Adipose tissue (tissue), 3 donors: ENCODE measurements around the gene EFNA2. TPM values are rescaled to one million over a fixed set of nuclear protein-coding genes. Genes with fewer than 3 reads are reported as not detected.

Experiments used
- H3K27ac ChIP-seq: one replicate; pipeline ENCODE4 v1.5.1; 2013; ENCODE audit warnings: low read depth, low read length
- WGBS, 3 donors: extraction: QIAGEN DNeasy Blood & Tissue Kit; methylation state at CpG; one replicate each; pipeline ENCODE4 v1.1.7; 2013; 5-methylcytosine and 5-hydroxymethylcytosine counted together
- polyA plus RNA-seq, 3 donors: library from polyadenylated mRNA; stranded (reverse); fragments of 200-250 nt; gene quantifications; one replicate each; pipeline ENCODE4 v1.2.3, GENCODE V29; 2013
- donor health status: healthy with polysubstance abuse.
- donor health status: Bipolar disorder and iron deficiency.
- donor health status: healthy.

The EFNA2 gene
- polyA plus RNA-seq, 3 donors: not detected

- 62 to 87% (median 80%) methylated on average over 38 to 41 of the region's 41 CpGs for WGBS, 3 donors
- no peak overlapping the region for H3K27ac ChIP-seq
Measured at GRCh38 chr19:1288833-1289685, 3.4 kb downstream of the EFNA2 start.

- 70 to 80% (median 74%) methylated on average over 19 of the region's 19 CpGs for WGBS, 3 donors
- no peak overlapping the region for H3K27ac ChIP-seq
Measured at GRCh38 chr19:1289686-1290025, 4.0 kb downstream of the EFNA2 start.

- WGBS, 3 donors: 83 to 87% (median 87%) methylated on average over 23 to 24 of the region's 24 CpGs
- H3K27ac ChIP-seq: no peak overlapping the region
Measured at GRCh38 chr19:1290196-1290702, 4.6 kb downstream of the EFNA2 start.

GRCh38 chr19:1290703-1291651, 5.3 kb downstream of the EFNA2 start:
- 69 to 74% (median 71%) methylated on average over 35 to 40 of the region's 40 CpGs for WGBS, 3 donors

GRCh38 chr19:1291761-1292418, 6.2 kb downstream of the EFNA2 start:
- 50 to 65% (median 52%) methylated on average over 24 to 25 of the region's 25 CpGs for WGBS, 3 donors
- H3K27ac ChIP-seq: no peak overlapping the region

More at GRCh38 chr19:1290703-1291651, 5.3 kb downstream of the EFNA2 start:
- H3K27ac ChIP-seq: no peak overlapping the region

GRCh38 chr19:1292419-1293151, 6.9 kb downstream of the EFNA2 start:
- WGBS, 3 donors: 82 to 88% (median 84%) methylated on average over 17 of the region's 17 CpGs
- H3K27ac ChIP-seq: no peak overlapping the region

- WGBS, 3 donors: 76 to 82% (median 79%) methylated on average over 32 to 35 of the region's 35 CpGs
- no peak overlapping the region for H3K27ac ChIP-seq
Measured at GRCh38 chr19:1293782-1294604, 8.3 kb downstream of the EFNA2 start.

GRCh38 chr19:1294688-1295087, 9.0 kb downstream of the EFNA2 start:
- WGBS, 3 donors: 60 to 80% (median 75%) methylated on average over 14 of the region's 14 CpGs
- H3K27ac ChIP-seq: no peak overlapping the region

- H3K27ac ChIP-seq: no peak overlapping the region
- WGBS, 3 donors: 7 to 15% (median 11%) methylated on average over 65 to 82 of the region's 82 CpGs
Measured at GRCh38 chr19:1295169-1296012, 9.7 kb downstream of the EFNA2 start.

GRCh38 chr19:1296078-1296477, 10.4 kb downstream of the EFNA2 start:
- WGBS, 3 donors: 76 to 79% (median 79%) methylated on average over 12 to 13 of the region's 13 CpGs
- no peak overlapping the region for H3K27ac ChIP-seq

- WGBS, 3 donors: 80 to 89% (median 86%) methylated on average over 24 of the region's 24 CpGs
- no peak overlapping the region for H3K27ac ChIP-seq
Measured at GRCh38 chr19:1296575-1297271, 11.1 kb downstream of the EFNA2 start.

- H3K27ac ChIP-seq: no peak overlapping the region
- WGBS, 3 donors: 84 to 91% (median 87%) methylated on average over 8 of the region's 8 CpGs
Measured at GRCh38 chr19:1298235-1298634, 12.6 kb downstream of the EFNA2 start.

- WGBS, 3 donors: 72 to 80% (median 73%) methylated on average over 28 to 34 of the region's 34 CpGs
- H3K27ac ChIP-seq: no peak overlapping the region
Measured at GRCh38 chr19:1299801-1300200, 14.1 kb downstream of the EFNA2 start.

GRCh38 chr19:1300744-1301490, 15.2 kb downstream of the EFNA2 start:
- no peak overlapping the region for H3K27ac ChIP-seq
- WGBS, 3 donors: 79 to 85% (median 80%) methylated on average over 35 of the region's 35 CpGs
